Brain microvascular endothelial cell (primary cell): Measurements from ENCODE around the gene KCNJ1.

Experiments used
- DNase-seq: peaks from one replicate; pipeline ENCODE4 v3.0.0-alpha.2; 2020
- H3K27ac ChIP-seq: fragments of 250-450 bp; sonication (Bioruptor Pico); 2 replicates; pipeline ENCODE4 v1.5.1; 2020; ENCODE audit warnings: mild to moderate bottlenecking, moderate library complexity
- H3K27me3 ChIP-seq: fragments of 250-450 bp; sonication (Bioruptor Pico); replicated peaks from 2 replicates; pipeline ENCODE4 v1.5.1; 2020; ENCODE audit warnings: mild to moderate bottlenecking
- H3K36me3 ChIP-seq: fragments of 250-450 bp; sonication (Bioruptor Pico); replicated peaks from 2 replicates; pipeline ENCODE4 v1.5.1; 2020; ENCODE audit warnings: mild to moderate bottlenecking
- H3K4me3 ChIP-seq: 2 replicates; pipeline ENCODE4 v1.5.1; 2011; ENCODE audit warnings: low read depth, mild to moderate bottlenecking, control low read depth, low read length, moderate library complexity
- in situ Hi-C: cut with HindIII; loops from 2 replicates; pipeline ENCODE4 v1.10.0; 2017; ENCODE audit warnings: low sequenced_read_pairs, low pct_ligation_motif_present
- TF ChIP-seq, protein P1 (sequence below): IDR thresholded peaks from 2 replicates; pipeline ENCODE4 v1.5.1; 2011; ENCODE audit warnings: low read depth, mild to moderate bottlenecking, moderate library complexity, low read length, control low read depth, inconsistent platforms; ENCODE audit errors: missing control alignments

KCNJ1 gene

DNA sequence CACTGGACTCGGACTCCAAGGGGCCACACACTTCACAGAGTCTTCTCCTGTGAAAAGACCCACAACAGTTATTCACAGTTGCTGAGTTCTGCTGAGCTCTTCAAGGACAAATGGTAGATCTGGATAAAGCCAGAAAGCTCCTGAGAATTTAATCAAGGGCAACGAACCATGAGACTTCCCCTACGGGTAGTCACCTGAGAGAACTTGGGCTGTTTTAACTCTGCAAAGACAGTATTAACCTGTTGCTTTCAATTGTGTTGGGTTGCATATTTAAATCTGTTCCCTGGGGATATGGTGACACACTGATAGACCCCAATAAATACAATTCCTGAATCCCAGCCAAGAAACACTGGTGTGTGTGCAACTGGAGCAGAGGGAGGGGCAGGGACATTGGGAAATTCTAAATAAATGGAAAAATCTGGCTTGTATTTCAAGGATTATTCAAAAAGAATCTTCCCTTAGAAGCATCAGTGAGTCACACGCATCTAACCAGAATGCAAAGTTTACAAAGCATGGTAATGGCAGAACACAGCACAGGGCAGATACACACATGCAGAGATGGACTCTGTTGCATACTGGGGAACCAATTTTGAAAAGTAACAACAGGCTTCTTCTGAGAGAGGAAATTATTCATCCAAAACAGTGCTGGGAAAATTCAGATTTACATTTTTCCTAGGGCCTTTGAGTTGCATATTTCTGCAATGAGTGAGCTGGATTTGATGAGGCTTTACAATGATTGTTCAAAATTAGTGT lies 4.0 kb downstream of the KCNJ1 start:
- no peak overlapping the region for H3K27ac ChIP-seq
- H3K36me3 ChIP-seq, result no peaks in the 10 kb centered on the region
- peak; percentile 28 for DNase-seq
- no peaks in the 10 kb centered on the region for H3K27me3 ChIP-seq
- H3K4me3 ChIP-seq, result no peak overlapping the region
- TF ChIP-seq, protein P1, sequence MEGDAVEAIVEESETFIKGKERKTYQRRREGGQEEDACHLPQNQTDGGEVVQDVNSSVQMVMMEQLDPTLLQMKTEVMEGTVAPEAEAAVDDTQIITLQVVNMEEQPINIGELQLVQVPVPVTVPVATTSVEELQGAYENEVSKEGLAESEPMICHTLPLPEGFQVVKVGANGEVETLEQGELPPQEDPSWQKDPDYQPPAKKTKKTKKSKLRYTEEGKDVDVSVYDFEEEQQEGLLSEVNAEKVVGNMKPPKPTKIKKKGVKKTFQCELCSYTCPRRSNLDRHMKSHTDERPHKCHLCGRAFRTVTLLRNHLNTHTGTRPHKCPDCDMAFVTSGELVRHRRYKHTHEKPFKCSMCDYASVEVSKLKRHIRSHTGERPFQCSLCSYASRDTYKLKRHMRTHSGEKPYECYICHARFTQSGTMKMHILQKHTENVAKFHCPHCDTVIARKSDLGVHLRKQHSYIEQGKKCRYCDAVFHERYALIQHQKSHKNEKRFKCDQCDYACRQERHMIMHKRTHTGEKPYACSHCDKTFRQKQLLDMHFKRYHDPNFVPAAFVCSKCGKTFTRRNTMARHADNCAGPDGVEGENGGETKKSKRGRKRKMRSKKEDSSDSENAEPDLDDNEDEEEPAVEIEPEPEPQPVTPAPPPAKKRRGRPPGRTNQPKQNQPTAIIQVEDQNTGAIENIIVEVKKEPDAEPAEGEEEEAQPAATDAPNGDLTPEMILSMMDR, result no peak
- in situ Hi-C loops, result no loop called here

GRCh38 chr11:128862406-128862805 lies 4.7 kb downstream of the KCNJ1 start:
- no peak for DNase-seq
- H3K4me3 ChIP-seq, result no peak overlapping the region
- H3K36me3 ChIP-seq, result no peaks in the 10 kb centered on the region
- in situ Hi-C loops, result no loop called here
- TF ChIP-seq, protein P1, result no peak
- H3K27me3 ChIP-seq, result no peaks in the 10 kb centered on the region
- H3K27ac ChIP-seq, result no peak overlapping the region

DNA sequence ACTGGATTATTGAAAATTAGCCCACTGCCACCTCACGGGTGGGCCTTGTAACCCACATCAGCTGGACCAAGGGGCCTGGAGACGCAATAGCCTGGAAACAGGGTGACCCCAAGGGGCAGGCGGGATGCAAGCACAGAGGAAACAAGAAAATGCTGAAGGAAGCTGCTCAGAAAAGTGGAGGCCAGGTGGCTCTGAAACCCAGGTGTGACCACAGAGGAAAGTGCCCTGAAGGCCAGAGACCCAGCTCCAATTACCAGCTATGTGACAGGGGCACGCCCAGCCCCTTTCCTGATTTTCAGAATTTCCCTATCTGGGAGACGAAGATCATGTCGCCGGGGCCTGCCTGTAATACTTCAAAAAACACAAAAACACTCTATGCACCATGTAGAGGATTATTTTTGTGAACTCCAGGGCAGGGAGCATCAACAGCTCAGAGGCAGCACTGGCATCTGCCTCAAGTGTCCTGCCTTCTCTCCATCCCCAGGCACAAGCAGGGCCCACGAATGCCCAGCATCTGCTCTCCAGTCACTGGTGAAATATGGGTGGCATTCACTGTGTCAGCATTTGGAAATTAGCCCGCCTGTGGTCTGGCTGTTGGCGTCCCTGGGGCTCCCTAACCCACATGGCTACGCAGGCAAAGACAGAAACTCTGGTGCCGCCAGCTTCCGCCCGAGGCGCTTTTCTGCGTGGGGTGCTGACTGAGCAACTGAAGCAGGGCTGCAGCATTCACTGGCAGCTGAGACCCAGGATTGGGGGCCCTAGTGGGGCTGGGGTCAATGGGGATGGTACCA lies 6.3 kb downstream of the KCNJ1 start:
- no peak for DNase-seq
- no peak overlapping the region for H3K4me3 ChIP-seq
- in situ Hi-C loops, result no loop called here
- H3K27me3 ChIP-seq, result no peaks in the 10 kb centered on the region
- TF ChIP-seq, protein P1, result no peak
- H3K27ac ChIP-seq, result no peak overlapping the region
- H3K36me3 ChIP-seq, result no peaks in the 10 kb centered on the region

- Histone ChIP-seq H3K27me3 (no peaks in the 10 kb centered on the region), H3K4me3 (no peak overlapping the region), H3K27ac (no peak overlapping the region), H3K36me3 (no peaks in the 10 kb centered on the region)
- in situ Hi-C loops, result no loop called here
- TF ChIP-seq, protein P1, result peak; percentile 89
- peak; percentile 23 for DNase-seq
Observed at GRCh38 chr11:128859563-128860441, 7.3 kb downstream of the KCNJ1 start.

DNA sequence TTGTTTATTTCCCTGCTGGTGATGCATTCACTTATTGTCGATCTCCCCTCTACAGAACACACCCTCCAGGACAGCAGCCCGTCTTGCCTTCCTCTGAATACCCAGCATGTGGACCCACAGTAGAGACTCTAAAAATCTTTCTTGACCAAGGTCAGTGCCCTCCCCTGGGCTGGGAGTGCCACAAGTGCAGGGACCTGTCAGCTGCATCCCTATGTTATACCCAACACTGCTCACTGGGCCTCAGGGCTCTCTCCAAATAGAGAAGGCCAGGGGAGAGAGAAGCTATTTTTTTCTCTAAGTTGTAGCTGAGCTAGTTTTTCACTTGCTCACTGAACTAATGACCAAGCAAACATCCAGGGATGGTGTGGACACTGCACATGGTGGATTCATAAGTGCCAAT lies 9.8 kb downstream of the KCNJ1 start:
- H3K27me3 ChIP-seq, result no peaks in the 10 kb centered on the region
- TF ChIP-seq, protein P1, result no peak
- H3K4me3 ChIP-seq, result no peak overlapping the region
- in situ Hi-C loops, result no loop called here
- DNase-seq, result no peak
- no peaks in the 10 kb centered on the region for H3K36me3 ChIP-seq
- no peak overlapping the region for H3K27ac ChIP-seq
